Adrenal gland (tissue), 5 donors: ENCODE results near the gene STK35.

Experiments used
- CTCF ChIP-seq, 6 experiments: fragments of 450-650 bp in 4 of 6; fragments of 200-600 bp in 2 of 6; sonication (generic) in 1 of 6; IDR thresholded peaks; 1 replicate in 5 of 6; 2 replicates in 1 of 6; pipeline versions ENCODE4 v1.5.1 to v1.8.0; 2016 to 2021; ENCODE audit warnings: antibody characterized with exemption in 6 of 6, mild to moderate bottlenecking in 2 of 6, moderate library complexity in 1 of 6
- POLR2A ChIP-seq, 2 donors: fragments of 450-650 bp; IDR thresholded peaks; one replicate each; pipeline ENCODE4 v1.6.1; 2017; ENCODE audit warnings: antibody characterized with exemption in 2 of 2, mild to moderate bottlenecking in 2 of 2, moderate library complexity in 1 of 2
- donor health status: DM: no; HTN: no; CAD: no.

- TF ChIP-seq CTCF (IDR thresholded peaks at IDR 0.05) (no peak), POLR2A (IDR thresholded peaks at IDR 0.05) (peak in 1 of 2 donors; percentile 58)
Observed at GRCh38 chr20:2137552-2138201, 36.0 kb downstream of the STK35 start.
